ENCODE data around the gene ACD.

DNA sequence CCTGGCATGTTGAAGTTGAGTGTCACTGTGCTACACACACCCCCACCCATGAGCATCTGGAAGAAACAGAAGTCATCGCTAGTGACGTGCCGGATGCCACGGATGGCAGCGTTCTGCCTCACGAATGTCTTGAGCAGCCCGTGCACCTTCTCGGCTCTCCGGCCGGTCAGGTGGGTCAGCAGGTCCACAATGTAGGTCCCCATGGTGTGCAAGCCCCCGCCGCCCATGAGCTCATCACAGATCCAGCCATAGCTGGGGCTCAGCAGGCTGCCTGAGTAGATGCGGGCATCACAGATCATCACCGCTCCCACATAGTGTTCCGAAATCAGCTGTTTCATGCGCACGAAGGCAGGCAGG is 15.5 kb upstream of the ACD start:
- TF ChIP-seq, protein P1, sequence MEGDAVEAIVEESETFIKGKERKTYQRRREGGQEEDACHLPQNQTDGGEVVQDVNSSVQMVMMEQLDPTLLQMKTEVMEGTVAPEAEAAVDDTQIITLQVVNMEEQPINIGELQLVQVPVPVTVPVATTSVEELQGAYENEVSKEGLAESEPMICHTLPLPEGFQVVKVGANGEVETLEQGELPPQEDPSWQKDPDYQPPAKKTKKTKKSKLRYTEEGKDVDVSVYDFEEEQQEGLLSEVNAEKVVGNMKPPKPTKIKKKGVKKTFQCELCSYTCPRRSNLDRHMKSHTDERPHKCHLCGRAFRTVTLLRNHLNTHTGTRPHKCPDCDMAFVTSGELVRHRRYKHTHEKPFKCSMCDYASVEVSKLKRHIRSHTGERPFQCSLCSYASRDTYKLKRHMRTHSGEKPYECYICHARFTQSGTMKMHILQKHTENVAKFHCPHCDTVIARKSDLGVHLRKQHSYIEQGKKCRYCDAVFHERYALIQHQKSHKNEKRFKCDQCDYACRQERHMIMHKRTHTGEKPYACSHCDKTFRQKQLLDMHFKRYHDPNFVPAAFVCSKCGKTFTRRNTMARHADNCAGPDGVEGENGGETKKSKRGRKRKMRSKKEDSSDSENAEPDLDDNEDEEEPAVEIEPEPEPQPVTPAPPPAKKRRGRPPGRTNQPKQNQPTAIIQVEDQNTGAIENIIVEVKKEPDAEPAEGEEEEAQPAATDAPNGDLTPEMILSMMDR (conservative IDR thresholded peaks at IDR 0.05): no peak
- TF ChIP-seq ZFX (IDR thresholded peaks at IDR 0.05): no peak

Measured in C4-2B (cell line).